NAMALWA (cell line): ENCODE results near the gene FOXRED2.

Source experiments
- DNase-seq: peaks from one replicate; pipeline ENCODE4 v3.0.0-alpha.2; 2015; ENCODE audit warnings: low spot score

The FOXRED2 gene

GRCh38 chr22:36514766-36515165 lies 7.9 kb upstream of the FOXRED2 start:
- DNase-seq, result no peak

GRCh38 chr22:36512991-36513390 lies 6.2 kb upstream of the FOXRED2 start:
- DNase-seq, result no peak

GRCh38 chr22:36512333-36512732 lies 5.5 kb upstream of the FOXRED2 start:
- no peak for DNase-seq

- DNase-seq, result peak; percentile 61
Observed at GRCh38 chr22:36510966-36511881, 4.4 kb upstream of the FOXRED2 start.

- no peak for DNase-seq
Observed at GRCh38 chr22:36510384-36510783, 3.5 kb upstream of the FOXRED2 start.

- DNase-seq, result no peak
Observed at GRCh38 chr22:36507518-36508010, 724 bp upstream of the FOXRED2 start.

- DNase-seq, result no peak
Observed at GRCh38 chr22:36505998-36506635, 723 bp downstream of the FOXRED2 start.

GRCh38 chr22:36497910-36498665 lies 8.8 kb downstream of the FOXRED2 start:
- peak; percentile 37 for DNase-seq

- DNase-seq, result peak; percentile 86
Observed at GRCh38 chr22:36493690-36494110, 13.1 kb downstream of the FOXRED2 start.

- DNase-seq, result no peak
Observed at GRCh38 chr22:36492109-36492508, 14.7 kb downstream of the FOXRED2 start.

- DNase-seq, result no peak
Observed at GRCh38 chr22:36491155-36491554, 15.7 kb downstream of the FOXRED2 start.

GRCh38 chr22:36486619-36487384 lies 20.0 kb downstream of the FOXRED2 start:
- peak; percentile 75 for DNase-seq

- DNase-seq, result peak; percentile 97
Observed at GRCh38 chr22:36481393-36482168, 25.3 kb downstream of the FOXRED2 start, which contains the start of gene TXN2. TXN2 (minus strand) TSS chr22:36481640; CDS start chr22:36480837, 803 bp downstream.

GRCh38 chr22:36480941-36481392 lies 25.9 kb downstream of the FOXRED2 start:
- no peak for DNase-seq

- no peak for DNase-seq
Observed at GRCh38 chr22:36478966-36479365, 27.9 kb downstream of the FOXRED2 start.

- no peak for DNase-seq
Observed at GRCh38 chr22:36475341-36475740, 31.5 kb downstream of the FOXRED2 start.

- DNase-seq, result no peak
Observed at GRCh38 chr22:36472689-36473088, 34.2 kb downstream of the FOXRED2 start.

- DNase-seq, result no peak
Observed at GRCh38 chr22:36471341-36471821, 35.5 kb downstream of the FOXRED2 start.

- DNase-seq, result no peak
Observed at GRCh38 chr22:36470994-36471331, 35.9 kb downstream of the FOXRED2 start.

GRCh38 chr22:36470162-36470993 lies 36.5 kb downstream of the FOXRED2 start:
- DNase-seq, result peak; percentile 89
